ENCODE data around the gene ATP6AP1. TPM values are rescaled to one million over a fixed set of nuclear protein-coding genes. Genes with fewer than 3 reads are reported as not detected.

The ATP6AP1 gene
- total RNA-seq, 1 experiment from 2014 or later, result 67.8 TPM

DNA sequence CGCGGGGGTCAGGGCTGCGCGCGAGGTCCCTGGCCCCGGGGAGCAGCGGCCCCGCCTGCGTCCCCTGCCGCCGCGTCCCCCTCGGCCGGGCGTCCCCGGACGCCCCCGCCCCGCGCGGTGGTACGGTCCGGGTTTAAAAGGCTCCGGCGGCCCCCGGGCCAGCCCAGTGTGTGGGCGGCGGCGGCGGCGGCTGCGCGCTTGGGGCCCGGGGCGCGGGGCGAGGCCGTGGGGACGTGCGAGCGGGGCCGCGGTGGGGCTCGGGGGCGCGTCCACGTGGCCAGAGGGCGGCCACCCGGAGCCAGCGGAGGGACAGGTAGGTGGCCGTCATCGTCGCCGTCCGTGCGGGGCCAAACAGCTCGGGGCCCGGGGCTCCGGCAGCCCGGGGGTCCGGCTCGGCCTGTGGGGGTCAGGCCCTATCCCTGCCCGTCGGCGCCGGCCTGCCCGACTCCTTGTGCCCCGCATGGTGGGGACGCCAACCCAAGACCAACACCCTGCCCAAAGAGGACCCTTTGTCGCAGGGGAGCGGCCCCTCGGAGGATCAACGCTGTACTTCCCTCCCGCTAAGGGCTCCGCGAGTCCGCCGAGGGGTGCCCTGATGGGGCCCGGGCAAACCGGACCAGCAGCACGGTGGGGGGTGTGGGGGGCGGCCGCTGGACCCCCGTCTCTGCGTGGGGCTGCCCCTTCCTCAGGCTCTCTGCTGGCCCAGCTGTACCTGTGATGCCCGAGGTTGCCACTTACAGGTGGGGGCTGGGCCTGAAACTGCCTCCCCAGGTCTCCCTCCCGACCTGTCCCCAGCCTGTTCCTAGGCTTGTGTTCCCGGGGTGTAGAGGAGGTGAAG, 29.9 kb downstream of the ATP6AP1 start, which contains the start of gene PLXNA3:
Gene PLXNA3, plus strand, starts transcription at position 166 of the 838 bp plus-strand sequence. CDS start 1,903 bp downstream, outside the sequence.
- no peaks in the 10 kb centered on the region for H3K27me3 ChIP-seq (replicated peaks)
- no peak for DNase-seq (ENCODE audit: low read depth in 1 of 2, low spot score in 2 of 2)
- no peak within 1 kb of the TSS for H3K27ac ChIP-seq
- no peaks in the 10 kb centered on the region for H3K36me3 ChIP-seq
- H3K4me3 ChIP-seq, result peak within 1 kb of the TSS; percentile 37
- H3K9me3 ChIP-seq (replicated peaks), result no peaks in the 10 kb centered on the region
- H3K4me1 ChIP-seq (replicated peaks), result peaks cover 12% of the 10 kb centered on the region

- Histone ChIP-seq H3K27ac (no peak overlapping the region), H3K27me3 (replicated peaks) (no peaks in the 10 kb centered on the region), H3K36me3 (no peaks in the 10 kb centered on the region), H3K4me1 (replicated peaks) (peaks cover 12% of the 10 kb centered on the region), H3K9me3 (replicated peaks) (no peaks in the 10 kb centered on the region), H3K4me3 (no peak overlapping the region)
- no peak for DNase-seq (ENCODE audit: low read depth in 1 of 2, low spot score in 2 of 2)
Observed at GRCh38 chrX:154458954-154459778, 30.7 kb downstream of the ATP6AP1 start.

DNA sequence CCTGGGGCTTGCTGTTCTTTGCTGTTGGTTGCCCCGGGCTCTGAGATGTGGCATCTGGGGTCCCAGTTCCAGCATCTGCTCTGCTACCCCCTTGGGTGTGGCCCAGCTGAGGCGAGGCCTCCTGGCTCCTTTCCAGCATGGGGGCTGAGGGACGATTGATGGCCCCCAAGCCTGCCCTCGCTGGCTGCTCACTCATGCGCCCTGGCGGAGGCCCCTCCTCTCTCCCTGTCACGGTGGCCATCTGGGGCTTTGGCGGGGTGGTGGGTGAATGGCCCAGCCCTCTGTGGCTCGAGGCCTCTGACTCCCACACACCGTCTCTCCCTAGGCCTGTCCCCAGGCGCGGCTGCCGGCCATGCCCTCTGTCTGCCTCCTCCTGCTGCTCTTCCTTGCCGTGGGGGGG, 31.4 kb downstream of the ATP6AP1 start:
- peaks cover 12% of the 10 kb centered on the region for H3K4me1 ChIP-seq (replicated peaks)
- DNase-seq (ENCODE audit: low read depth in 1 of 2, low spot score in 2 of 2), result no peak
- no peak overlapping the region for H3K4me3 ChIP-seq
- H3K36me3 ChIP-seq, result no peaks in the 10 kb centered on the region
- H3K27me3 ChIP-seq (replicated peaks), result no peaks in the 10 kb centered on the region
- H3K9me3 ChIP-seq (replicated peaks), result no peaks in the 10 kb centered on the region
- no peak overlapping the region for H3K27ac ChIP-seq

DNA sequence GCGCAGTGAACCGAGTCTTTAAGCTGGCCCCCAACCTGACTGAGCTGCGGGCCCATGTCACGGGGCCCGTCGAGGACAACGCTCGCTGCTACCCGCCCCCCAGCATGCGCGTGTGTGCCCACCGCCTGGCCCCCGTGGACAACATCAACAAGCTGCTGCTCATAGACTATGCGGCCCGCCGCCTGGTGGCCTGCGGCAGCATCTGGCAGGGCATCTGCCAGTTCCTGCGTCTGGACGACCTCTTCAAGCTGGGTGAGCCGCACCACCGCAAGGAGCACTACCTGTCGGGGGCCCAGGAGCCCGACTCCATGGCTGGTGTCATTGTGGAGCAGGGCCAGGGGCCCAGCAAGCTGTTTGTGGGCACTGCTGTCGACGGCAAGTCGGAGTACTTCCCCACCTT, 31.8 kb downstream of the ATP6AP1 start:
- DNase-seq (ENCODE audit: low read depth in 1 of 2, low spot score in 2 of 2), result no peak
- Histone ChIP-seq H3K9me3 (replicated peaks) (no peaks in the 10 kb centered on the region), H3K4me1 (replicated peaks) (peaks cover 8% of the 10 kb centered on the region), H3K27ac (no peak overlapping the region), H3K4me3 (no peak overlapping the region), H3K27me3 (replicated peaks) (no peaks in the 10 kb centered on the region), H3K36me3 (no peaks in the 10 kb centered on the region)

GRCh38 chrX:154462396-154462795, 33.9 kb downstream of the ATP6AP1 start:
- no peak for DNase-seq (ENCODE audit: low read depth in 1 of 2, low spot score in 2 of 2)
- no peak overlapping the region for H3K4me3 ChIP-seq
- no peaks in the 10 kb centered on the region for H3K36me3 ChIP-seq
- no peaks in the 10 kb centered on the region for H3K9me3 ChIP-seq (replicated peaks)
- H3K27me3 ChIP-seq (replicated peaks), result no peaks in the 10 kb centered on the region
- no peak overlapping the region for H3K27ac ChIP-seq
- H3K4me1 ChIP-seq (replicated peaks), result no peaks in the 10 kb centered on the region

- Histone ChIP-seq H3K9me3 (replicated peaks) (no peaks in the 10 kb centered on the region), H3K4me3 (no peak overlapping the region), H3K4me1 (replicated peaks) (no peaks in the 10 kb centered on the region), H3K27me3 (replicated peaks) (no peaks in the 10 kb centered on the region), H3K36me3 (no peaks in the 10 kb centered on the region), H3K27ac (no peak overlapping the region)
- DNase-seq (ENCODE audit: low read depth in 1 of 2, low spot score in 2 of 2), result no peak
Observed at GRCh38 chrX:154463611-154464220, 35.2 kb downstream of the ATP6AP1 start.

GRCh38 chrX:154464806-154465365, 36.4 kb downstream of the ATP6AP1 start:
- H3K9me3 ChIP-seq (replicated peaks), result no peaks in the 10 kb centered on the region
- no peaks in the 10 kb centered on the region for H3K27me3 ChIP-seq (replicated peaks)
- no peak overlapping the region for H3K27ac ChIP-seq
- H3K4me3 ChIP-seq, result no peak overlapping the region
- DNase-seq (ENCODE audit: low read depth in 1 of 2, low spot score in 2 of 2), result no peak
- no peaks in the 10 kb centered on the region for H3K4me1 ChIP-seq (replicated peaks)
- no peaks in the 10 kb centered on the region for H3K36me3 ChIP-seq

- Histone ChIP-seq H3K27ac (no peak overlapping the region), H3K27me3 (replicated peaks) (no peaks in the 10 kb centered on the region), H3K4me3 (no peak overlapping the region), H3K9me3 (replicated peaks) (no peaks in the 10 kb centered on the region), H3K4me1 (replicated peaks) (no peaks in the 10 kb centered on the region), H3K36me3 (no peaks in the 10 kb centered on the region)
- no peak for DNase-seq (ENCODE audit: low read depth in 1 of 2, low spot score in 2 of 2)
Observed at GRCh38 chrX:154465601-154466000, 37.1 kb downstream of the ATP6AP1 start.

GRCh38 chrX:154466036-154466435, 37.6 kb downstream of the ATP6AP1 start:
- Histone ChIP-seq H3K4me3 (no peak overlapping the region), H3K36me3 (no peaks in the 10 kb centered on the region), H3K4me1 (replicated peaks) (no peaks in the 10 kb centered on the region), H3K9me3 (replicated peaks) (no peaks in the 10 kb centered on the region), H3K27ac (no peak overlapping the region), H3K27me3 (replicated peaks) (no peaks in the 10 kb centered on the region)
- no peak for DNase-seq (ENCODE audit: low read depth in 1 of 2, low spot score in 2 of 2)

GRCh38 chrX:154466907-154467306, 38.4 kb downstream of the ATP6AP1 start:
- Histone ChIP-seq H3K36me3 (no peaks in the 10 kb centered on the region), H3K4me3 (no peak overlapping the region), H3K27ac (no peak overlapping the region), H3K27me3 (replicated peaks) (no peaks in the 10 kb centered on the region), H3K4me1 (replicated peaks) (no peaks in the 10 kb centered on the region), H3K9me3 (replicated peaks) (no peaks in the 10 kb centered on the region)
- no peak for DNase-seq (ENCODE audit: low read depth in 1 of 2, low spot score in 2 of 2)

DNA sequence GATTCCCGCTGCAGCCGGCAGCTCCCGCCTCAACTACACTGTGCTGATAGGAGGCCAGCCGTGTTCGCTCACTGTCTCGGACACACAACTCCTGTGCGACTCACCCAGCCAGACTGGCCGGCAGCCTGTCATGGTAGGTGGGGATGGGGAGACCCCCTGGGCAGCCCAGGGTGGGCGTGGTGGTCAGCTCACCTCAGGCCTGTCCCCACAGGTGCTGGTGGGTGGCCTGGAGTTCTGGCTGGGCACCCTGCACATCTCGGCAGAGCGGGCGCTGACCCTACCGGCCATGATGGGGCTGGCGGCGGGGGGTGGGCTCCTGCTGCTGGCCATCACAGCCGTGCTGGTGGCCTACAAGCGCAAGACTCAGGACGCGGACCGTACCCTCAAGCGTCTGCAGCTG, 39.1 kb downstream of the ATP6AP1 start:
- H3K27me3 ChIP-seq (replicated peaks), result no peaks in the 10 kb centered on the region
- H3K9me3 ChIP-seq (replicated peaks), result no peaks in the 10 kb centered on the region
- no peak overlapping the region for H3K27ac ChIP-seq
- DNase-seq (ENCODE audit: low read depth in 1 of 2, low spot score in 2 of 2), result no peak
- H3K36me3 ChIP-seq, result no peaks in the 10 kb centered on the region
- H3K4me1 ChIP-seq (replicated peaks), result no peaks in the 10 kb centered on the region
- H3K4me3 ChIP-seq, result no peak overlapping the region

- no peaks in the 10 kb centered on the region for H3K9me3 ChIP-seq (replicated peaks)
- H3K36me3 ChIP-seq, result no peaks in the 10 kb centered on the region
- H3K27ac ChIP-seq, result no peak overlapping the region
- H3K4me3 ChIP-seq, result no peak overlapping the region
- no peaks in the 10 kb centered on the region for H3K4me1 ChIP-seq (replicated peaks)
- DNase-seq (ENCODE audit: low read depth in 1 of 2, low spot score in 2 of 2), result no peak
- H3K27me3 ChIP-seq (replicated peaks), result no peaks in the 10 kb centered on the region
Observed at GRCh38 chrX:154468217-154468616, 39.7 kb downstream of the ATP6AP1 start.

GRCh38 chrX:154469114-154469513, 40.6 kb downstream of the ATP6AP1 start:
- Histone ChIP-seq H3K36me3 (no peaks in the 10 kb centered on the region), H3K27ac (no peak overlapping the region), H3K4me1 (replicated peaks) (no peaks in the 10 kb centered on the region), H3K27me3 (replicated peaks) (no peaks in the 10 kb centered on the region), H3K9me3 (replicated peaks) (no peaks in the 10 kb centered on the region), H3K4me3 (no peak overlapping the region)
- DNase-seq (ENCODE audit: low read depth in 1 of 2, low spot score in 2 of 2), result no peak

All from SJSA1 (cell line).